ENCODE results near the gene EXOC4. TPM values are rescaled to one million over a fixed set of nuclear protein-coding genes. Genes with fewer than 3 reads are reported as not detected.

The EXOC4 gene
- total RNA-seq, 1 experiment from 2014 or later: 75.8 TPM

DNA sequence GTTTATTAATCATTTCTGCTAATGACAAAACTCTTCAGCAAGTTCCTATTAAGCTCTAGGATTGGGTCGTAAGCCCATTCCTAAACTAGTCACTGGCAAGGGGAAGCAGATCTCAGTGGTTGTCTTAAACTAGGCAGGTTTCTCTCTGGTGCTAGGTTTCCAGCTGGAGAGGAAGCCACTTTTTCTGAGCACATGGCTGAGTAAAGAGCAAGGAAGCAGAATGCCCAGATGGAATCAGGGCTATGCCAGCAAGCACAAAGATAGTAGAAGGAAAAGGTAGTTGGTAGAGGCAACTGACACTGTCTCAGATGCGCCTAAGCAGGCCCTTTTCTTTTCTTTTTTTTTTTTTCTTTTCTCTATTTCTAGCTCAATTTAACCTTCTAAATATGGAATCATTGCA lies 224.9 kb downstream of the EXOC4 start:
- no peaks in the 10 kb centered on the region for H3K79me2 ChIP-seq (ENCODE audit: insufficient read depth, low read length)

More for the DNA sequence above, 224.9 kb downstream of the EXOC4 start:
- Histone ChIP-seq H3K4me2 (ENCODE audit: insufficient read depth, insufficient read length, low read length) (no peak overlapping the region), H4K8ac (replicated peaks; ENCODE audit: insufficient read length, low read depth, low read length) (no peak overlapping the region), H4K5ac (ENCODE audit: insufficient read length, low read depth, low read length) (no peak overlapping the region), H2BK20ac (ENCODE audit: low read depth, low read length, poor library complexity, severe bottlenecking) (no peak overlapping the region), H2BK5ac (ENCODE audit: insufficient read length, low read length) (no peak overlapping the region), H3K4me1 (ENCODE audit: insufficient read depth, low read length) (no peaks in the 10 kb centered on the region), H3K18ac (ENCODE audit: insufficient read length, low read depth, low read length) (no peak overlapping the region), H4K91ac (ENCODE audit: insufficient read length, low read depth, low read length) (no peak overlapping the region), H3K23me2 (ENCODE audit: insufficient read length, low read depth, low read length, poor library complexity, severe bottlenecking) (no peaks in the 10 kb centered on the region), H4K20me1 (ENCODE audit: control insufficient read depth, insufficient read depth, insufficient read length) (no peaks in the 10 kb centered on the region), H3T11ph (ENCODE audit: low read length) (no peak overlapping the region), H3K56ac (ENCODE audit: insufficient read length, low read depth, low read length) (no peak overlapping the region), H3K9ac (ENCODE audit: extremely low read depth, insufficient read length, low read length) (peak overlapping the region; percentile 31), H3K14ac (ENCODE audit: insufficient read depth, low read length) (no peak overlapping the region), H3K4ac (ENCODE audit: low read depth, low read length) (no peak overlapping the region), H2AFZ (ENCODE audit: low read length) (no peak overlapping the region), H2AK5ac (ENCODE audit: insufficient read length, low read length) (no peak overlapping the region), H3K27me3 (ENCODE audit: insufficient read depth, low read length) (no peaks in the 10 kb centered on the region), H3K27ac (ENCODE audit: insufficient read length, low read depth, low read length) (no peak overlapping the region), H3K9me3 (ENCODE audit: control insufficient read depth, low read depth, low read length) (no peaks in the 10 kb centered on the region), H3K79me1 (ENCODE audit: insufficient read depth, low read depth, low read length, poor library complexity, severe bottlenecking) (no peaks in the 10 kb centered on the region), H2BK120ac (ENCODE audit: low read depth, low read length, poor library complexity, severe bottlenecking) (no peak overlapping the region), H2BK12ac (ENCODE audit: insufficient read length, low read depth, low read length) (no peak overlapping the region), H3K23ac (ENCODE audit: insufficient read length, low read depth, low read length) (no peak overlapping the region), H2BK15ac (ENCODE audit: low read depth, low read length) (no peak overlapping the region)
- H3K27ac Mint-ChIP-seq: peak overlapping the region in 2 of 3 experiments; percentile 15 to 92; a peak in 3 of 7 replicates
- DNase-seq: no peak
- TF ChIP-seq, protein P1, sequence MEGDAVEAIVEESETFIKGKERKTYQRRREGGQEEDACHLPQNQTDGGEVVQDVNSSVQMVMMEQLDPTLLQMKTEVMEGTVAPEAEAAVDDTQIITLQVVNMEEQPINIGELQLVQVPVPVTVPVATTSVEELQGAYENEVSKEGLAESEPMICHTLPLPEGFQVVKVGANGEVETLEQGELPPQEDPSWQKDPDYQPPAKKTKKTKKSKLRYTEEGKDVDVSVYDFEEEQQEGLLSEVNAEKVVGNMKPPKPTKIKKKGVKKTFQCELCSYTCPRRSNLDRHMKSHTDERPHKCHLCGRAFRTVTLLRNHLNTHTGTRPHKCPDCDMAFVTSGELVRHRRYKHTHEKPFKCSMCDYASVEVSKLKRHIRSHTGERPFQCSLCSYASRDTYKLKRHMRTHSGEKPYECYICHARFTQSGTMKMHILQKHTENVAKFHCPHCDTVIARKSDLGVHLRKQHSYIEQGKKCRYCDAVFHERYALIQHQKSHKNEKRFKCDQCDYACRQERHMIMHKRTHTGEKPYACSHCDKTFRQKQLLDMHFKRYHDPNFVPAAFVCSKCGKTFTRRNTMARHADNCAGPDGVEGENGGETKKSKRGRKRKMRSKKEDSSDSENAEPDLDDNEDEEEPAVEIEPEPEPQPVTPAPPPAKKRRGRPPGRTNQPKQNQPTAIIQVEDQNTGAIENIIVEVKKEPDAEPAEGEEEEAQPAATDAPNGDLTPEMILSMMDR (conservative IDR thresholded peaks at IDR 0.05): no peak
- H3K4me3 Mint-ChIP-seq: no peak overlapping the region
- H3K27me3 Mint-ChIP-seq (ENCODE audit: low read depth): no peaks in the 10 kb centered on the region
- no peaks in the 10 kb centered on the region for H3K4me1 Mint-ChIP-seq
- WGBS (ENCODE audit: extremely low coverage, insufficient read length, low lambda C conversion rate): no CpG with 5 or more reads among the region's 2 CpGs
- H3K36me3 Mint-ChIP-seq (ENCODE audit: insufficient read depth in 1 of 3, low read depth in 3 of 3): peaks cover 0 to 2% (median 0%) of the 10 kb centered on the region in 3 experiments; a peak in 1 of 7 replicates
- no peaks in the 10 kb centered on the region; a peak in 1 of 5 replicates for H3K9me3 Mint-ChIP-seq
